ENCODE data around the gene SGCA.

SGCA gene

GRCh38 chr17:50133769-50134099 lies 32.1 kb upstream of the SGCA start:
- no peak for DNase-seq
- H3K27ac ChIP-seq = no peak overlapping the region
- H3K4me3 ChIP-seq (ENCODE audit: low read depth, low read length) = no peak overlapping the region
- H3K27me3 ChIP-seq (replicated peaks) = no peaks in the 10 kb centered on the region
- no peak for TF ChIP-seq CTCF (IDR thresholded peaks at IDR 0.05; ENCODE audit: low read depth, low read length, missing control alignments)
- in situ Hi-C loops (cut with HindIII; ENCODE audit: low pct_ligation_motif_present, low sequenced_read_pairs) = no loop called here
- peaks cover 42% of the 10 kb centered on the region for H3K36me3 ChIP-seq (replicated peaks)

- DNase-seq = no peak
- peak; percentile 5 for TF ChIP-seq CTCF (IDR thresholded peaks at IDR 0.05; ENCODE audit: low read depth, low read length, missing control alignments)
- in situ Hi-C loops (cut with HindIII; ENCODE audit: low pct_ligation_motif_present, low sequenced_read_pairs) = no loop called here
- Histone ChIP-seq H3K4me3 (ENCODE audit: low read depth, low read length) (no peak overlapping the region), H3K27ac (no peak overlapping the region), H3K27me3 (replicated peaks) (no peaks in the 10 kb centered on the region), H3K36me3 (replicated peaks) (peaks cover 50% of the 10 kb centered on the region)
These were observed 31.3 kb upstream of the SGCA start for GRCh38 chr17:50134206-50135110.

- no peak for DNase-seq
- no peak overlapping the region for H3K4me3 ChIP-seq (ENCODE audit: low read depth, low read length)
- in situ Hi-C loops (cut with HindIII; ENCODE audit: low pct_ligation_motif_present, low sequenced_read_pairs) = no loop called here
- peaks cover 59% of the 10 kb centered on the region for H3K36me3 ChIP-seq (replicated peaks)
- no peaks in the 10 kb centered on the region for H3K27me3 ChIP-seq (replicated peaks)
- H3K27ac ChIP-seq = no peak overlapping the region
- TF ChIP-seq CTCF (IDR thresholded peaks at IDR 0.05; ENCODE audit: low read depth, low read length, missing control alignments) = no peak
These were observed 30.3 kb upstream of the SGCA start for GRCh38 chr17:50135316-50136095.

GRCh38 chr17:50136096-50136687 lies 29.6 kb upstream of the SGCA start:
- TF ChIP-seq CTCF (IDR thresholded peaks at IDR 0.05; ENCODE audit: low read depth, low read length, missing control alignments) = no peak
- peaks cover 66% of the 10 kb centered on the region for H3K36me3 ChIP-seq (replicated peaks)
- H3K27me3 ChIP-seq (replicated peaks) = no peaks in the 10 kb centered on the region
- in situ Hi-C loops (cut with HindIII; ENCODE audit: low pct_ligation_motif_present, low sequenced_read_pairs) = no loop called here
- H3K27ac ChIP-seq = no peak overlapping the region
- DNase-seq = no peak
- H3K4me3 ChIP-seq (ENCODE audit: low read depth, low read length) = no peak overlapping the region

GRCh38 chr17:50137042-50137441 lies 28.8 kb upstream of the SGCA start:
- peaks cover 72% of the 10 kb centered on the region for H3K36me3 ChIP-seq (replicated peaks)
- no peak overlapping the region for H3K4me3 ChIP-seq (ENCODE audit: low read depth, low read length)
- no peaks in the 10 kb centered on the region for H3K27me3 ChIP-seq (replicated peaks)
- H3K27ac ChIP-seq = no peak overlapping the region
- DNase-seq = no peak
- in situ Hi-C loops (cut with HindIII; ENCODE audit: low pct_ligation_motif_present, low sequenced_read_pairs) = no loop called here
- no peak for TF ChIP-seq CTCF (IDR thresholded peaks at IDR 0.05; ENCODE audit: low read depth, low read length, missing control alignments)

Measured in brain microvascular endothelial cell (primary cell).